GM06990 (cell line): Measurements from ENCODE around the gene TTC7B.

Experiments used
- DNase-seq: peaks from one replicate; pipeline ENCODE4 v3.0.0-alpha.2; 2011; ENCODE audit not compliant: insufficient read length; ENCODE audit errors: extremely low read depth
- H3K27me3 ChIP-seq: replicated peaks from 2 replicates; pipeline ENCODE4 v1.6.0; 2011; ENCODE audit warnings: low read length; ENCODE audit not compliant: control insufficient read depth, insufficient read depth
- H3K36me3 ChIP-seq: 2 replicates; pipeline ENCODE4 v1.5.1; 2011; ENCODE audit warnings: low read length; ENCODE audit not compliant: control insufficient read depth, insufficient read depth
- H3K4me3 ChIP-seq: replicated peaks from 2 replicates; pipeline ENCODE4 v1.5.1; 2011; ENCODE audit warnings: low read depth, mild to moderate bottlenecking, control low read depth, low read length
- CTCF ChIP-seq: IDR thresholded peaks from 2 replicates; pipeline ENCODE4 v1.5.1; 2011; ENCODE audit warnings: low read length, control low read depth, mild to moderate bottlenecking, inconsistent platforms; ENCODE audit not compliant: insufficient read depth, poor library complexity, severe bottlenecking

The TTC7B gene

GRCh38 chr14:90592655-90593054 is 223.6 kb downstream of the TTC7B start:
- H3K36me3 ChIP-seq: no peaks in the 10 kb centered on the region
- H3K27me3 ChIP-seq: no peaks in the 10 kb centered on the region; the same call in none of the 2 replicates
- no peak for TF ChIP-seq CTCF
- H3K4me3 ChIP-seq: no peak overlapping the region
- no peak for DNase-seq

- Histone ChIP-seq H3K36me3 (no peaks in the 10 kb centered on the region), H3K27me3 (peaks cover 2% of the 10 kb centered on the region), H3K4me3 (no peak overlapping the region)
- TF ChIP-seq CTCF: no peak
- no peak for DNase-seq
Measured at GRCh38 chr14:90587918-90588317, 228.3 kb downstream of the TTC7B start.

GRCh38 chr14:90587252-90587910 is 228.8 kb downstream of the TTC7B start:
- no peak for TF ChIP-seq CTCF
- Histone ChIP-seq H3K4me3 (no peak overlapping the region), H3K27me3 (peaks cover 2% of the 10 kb centered on the region), H3K36me3 (no peaks in the 10 kb centered on the region)
- no peak for DNase-seq

GRCh38 chr14:90585106-90585505 is 231.1 kb downstream of the TTC7B start:
- Histone ChIP-seq H3K27me3 (peaks cover 2% of the 10 kb centered on the region), H3K4me3 (no peak overlapping the region), H3K36me3 (no peaks in the 10 kb centered on the region)
- DNase-seq: no peak
- no peak for TF ChIP-seq CTCF

- Histone ChIP-seq H3K4me3 (no peak overlapping the region), H3K36me3 (no peaks in the 10 kb centered on the region), H3K27me3 (peaks cover 2% of the 10 kb centered on the region; the same call in 1 of the 2 replicates)
- TF ChIP-seq CTCF: no peak
- DNase-seq: no peak
Measured at GRCh38 chr14:90583916-90584605, 232.2 kb downstream of the TTC7B start.
